ENCODE results near the gene CATSPERE.

Gene CATSPERE

DNA sequence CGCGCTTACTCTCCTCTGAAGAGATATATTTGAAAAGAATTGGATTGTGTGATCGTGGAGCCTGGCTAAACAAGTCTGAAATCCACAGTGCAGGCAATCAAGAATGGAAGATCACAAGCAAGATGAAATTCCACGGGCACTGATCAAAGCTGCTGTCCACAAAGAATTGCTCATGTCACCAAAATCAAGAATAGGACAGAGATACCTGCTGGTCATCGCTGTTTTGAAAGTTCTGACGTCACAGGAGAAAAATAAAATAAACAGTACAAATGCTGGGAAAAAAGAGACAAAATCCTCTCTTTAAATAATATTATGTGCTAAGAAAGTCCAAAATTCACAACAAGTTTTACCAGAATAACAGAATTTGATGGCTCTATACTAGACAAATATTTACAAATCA lies 179.8 kb downstream of the CATSPERE start:
- no peak for DNase-seq (ENCODE audit: low spot score)
- H3K9me3 ChIP-seq (ENCODE audit: severe bottlenecking), result no peaks in the 10 kb centered on the region
- no peaks in the 10 kb centered on the region for H3K4me1 ChIP-seq (ENCODE audit: insufficient read depth, poor library complexity, severe bottlenecking)
- H3K36me3 ChIP-seq (ENCODE audit: low read depth), result no peaks in the 10 kb centered on the region
- H3K27me3 ChIP-seq (ENCODE audit: insufficient read depth, poor library complexity, severe bottlenecking), result no peaks in the 10 kb centered on the region
- TF ChIP-seq, protein P1, sequence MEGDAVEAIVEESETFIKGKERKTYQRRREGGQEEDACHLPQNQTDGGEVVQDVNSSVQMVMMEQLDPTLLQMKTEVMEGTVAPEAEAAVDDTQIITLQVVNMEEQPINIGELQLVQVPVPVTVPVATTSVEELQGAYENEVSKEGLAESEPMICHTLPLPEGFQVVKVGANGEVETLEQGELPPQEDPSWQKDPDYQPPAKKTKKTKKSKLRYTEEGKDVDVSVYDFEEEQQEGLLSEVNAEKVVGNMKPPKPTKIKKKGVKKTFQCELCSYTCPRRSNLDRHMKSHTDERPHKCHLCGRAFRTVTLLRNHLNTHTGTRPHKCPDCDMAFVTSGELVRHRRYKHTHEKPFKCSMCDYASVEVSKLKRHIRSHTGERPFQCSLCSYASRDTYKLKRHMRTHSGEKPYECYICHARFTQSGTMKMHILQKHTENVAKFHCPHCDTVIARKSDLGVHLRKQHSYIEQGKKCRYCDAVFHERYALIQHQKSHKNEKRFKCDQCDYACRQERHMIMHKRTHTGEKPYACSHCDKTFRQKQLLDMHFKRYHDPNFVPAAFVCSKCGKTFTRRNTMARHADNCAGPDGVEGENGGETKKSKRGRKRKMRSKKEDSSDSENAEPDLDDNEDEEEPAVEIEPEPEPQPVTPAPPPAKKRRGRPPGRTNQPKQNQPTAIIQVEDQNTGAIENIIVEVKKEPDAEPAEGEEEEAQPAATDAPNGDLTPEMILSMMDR (IDR thresholded peaks at IDR 0.05; ENCODE audit: poor library complexity, severe bottlenecking), result no peak
- no peak overlapping the region for H3K4me3 ChIP-seq (ENCODE audit: severe bottlenecking)
- ATAC-seq (ENCODE audit: low read depth), result no peak
- no peak overlapping the region for H3K27ac ChIP-seq (ENCODE audit: poor library complexity, severe bottlenecking)

DNA sequence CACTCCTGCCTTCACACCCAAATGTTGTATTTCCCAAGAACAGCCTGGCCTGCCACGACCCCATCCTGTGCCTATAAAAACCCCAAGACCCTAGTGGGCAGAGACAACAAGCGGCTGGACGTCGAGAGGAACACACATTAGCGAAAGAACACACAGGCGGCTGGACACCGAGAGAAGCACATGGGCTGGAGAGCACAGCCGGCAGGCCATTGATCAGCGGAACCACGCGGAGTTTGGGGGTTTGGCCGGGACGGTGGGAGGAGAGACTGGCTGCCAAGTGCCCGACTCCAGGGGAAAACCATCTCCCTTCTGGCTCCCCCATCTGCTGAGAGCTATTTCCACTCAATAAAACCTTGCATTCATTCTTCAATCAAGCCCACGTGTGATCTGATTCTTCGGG lies 181.5 kb downstream of the CATSPERE start:
- TF ChIP-seq, protein P1 (IDR thresholded peaks at IDR 0.05; ENCODE audit: poor library complexity, severe bottlenecking), result no peak
- no peak for DNase-seq (ENCODE audit: low spot score)
- H3K4me3 ChIP-seq (ENCODE audit: severe bottlenecking), result no peak overlapping the region
- no peaks in the 10 kb centered on the region for H3K9me3 ChIP-seq (ENCODE audit: severe bottlenecking)
- H3K36me3 ChIP-seq (ENCODE audit: low read depth), result no peaks in the 10 kb centered on the region
- no peak for ATAC-seq (ENCODE audit: low read depth)
- H3K27ac ChIP-seq (ENCODE audit: poor library complexity, severe bottlenecking), result no peak overlapping the region
- H3K27me3 ChIP-seq (ENCODE audit: insufficient read depth, poor library complexity, severe bottlenecking), result no peaks in the 10 kb centered on the region
- no peaks in the 10 kb centered on the region for H3K4me1 ChIP-seq (ENCODE audit: insufficient read depth, poor library complexity, severe bottlenecking)

DNA sequence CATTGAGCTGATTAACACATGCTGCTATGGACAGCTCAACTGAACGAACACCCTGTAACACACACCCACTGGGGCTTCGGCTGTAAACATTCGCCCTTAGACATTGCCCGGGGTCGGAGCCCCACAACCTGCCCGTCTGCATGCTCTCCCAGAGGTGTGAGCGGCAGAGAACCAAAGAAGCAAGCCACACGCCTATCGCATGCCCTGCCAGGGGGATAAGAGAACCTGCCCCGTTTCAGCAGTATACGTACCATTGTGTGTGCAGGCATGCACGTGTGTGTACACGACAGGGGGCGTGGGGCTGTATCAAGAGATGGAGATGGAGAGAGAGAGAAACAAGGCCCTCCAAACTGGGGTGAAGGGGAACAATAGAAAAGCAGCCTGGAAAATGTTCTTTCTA lies 181.9 kb downstream of the CATSPERE start:
- ATAC-seq (ENCODE audit: low read depth), result no peak

DNA sequence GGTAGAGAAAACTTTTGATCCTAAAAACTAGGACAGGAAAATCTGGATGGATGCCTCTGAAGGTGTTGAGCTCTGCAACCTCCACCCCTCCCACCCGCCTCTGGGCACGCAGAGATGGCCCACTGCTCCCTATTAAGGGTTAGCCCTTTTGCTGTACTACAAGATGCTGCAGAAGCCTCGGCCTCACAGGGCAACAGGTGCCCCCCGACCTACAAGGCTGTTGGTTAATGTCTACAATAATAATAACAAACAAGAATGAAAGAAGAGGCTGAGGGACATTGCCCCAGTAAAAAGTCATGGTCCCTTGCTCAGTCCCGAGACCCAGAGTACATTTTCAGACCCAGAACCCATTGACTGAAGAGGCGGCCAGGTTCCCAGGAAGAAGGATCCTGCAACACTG lies 184.3 kb downstream of the CATSPERE start:
- ATAC-seq (ENCODE audit: low read depth) (no peak), DNase-seq (ENCODE audit: low spot score) (no peak)
- no peaks in the 10 kb centered on the region for H3K27me3 ChIP-seq (ENCODE audit: insufficient read depth, poor library complexity, severe bottlenecking)
- TF ChIP-seq, protein P1 (IDR thresholded peaks at IDR 0.05; ENCODE audit: poor library complexity, severe bottlenecking), result no peak
- no peak overlapping the region for H3K4me3 ChIP-seq (ENCODE audit: severe bottlenecking)
- H3K36me3 ChIP-seq (ENCODE audit: low read depth), result no peaks in the 10 kb centered on the region
- H3K9me3 ChIP-seq (ENCODE audit: severe bottlenecking), result no peaks in the 10 kb centered on the region
- no peaks in the 10 kb centered on the region for H3K4me1 ChIP-seq (ENCODE audit: insufficient read depth, poor library complexity, severe bottlenecking)
- no peak overlapping the region for H3K27ac ChIP-seq (ENCODE audit: poor library complexity, severe bottlenecking)

More for the DNA sequence above, 181.9 kb downstream of the CATSPERE start:
- H3K36me3 ChIP-seq (ENCODE audit: low read depth), result no peaks in the 10 kb centered on the region
- DNase-seq (ENCODE audit: low spot score), result no peak
- no peak overlapping the region for H3K4me3 ChIP-seq (ENCODE audit: severe bottlenecking)
- H3K27ac ChIP-seq (ENCODE audit: poor library complexity, severe bottlenecking), result no peak overlapping the region
- no peaks in the 10 kb centered on the region for H3K4me1 ChIP-seq (ENCODE audit: insufficient read depth, poor library complexity, severe bottlenecking)
- no peaks in the 10 kb centered on the region for H3K9me3 ChIP-seq (ENCODE audit: severe bottlenecking)
- TF ChIP-seq, protein P1 (IDR thresholded peaks at IDR 0.05; ENCODE audit: poor library complexity, severe bottlenecking), result no peak
- no peaks in the 10 kb centered on the region for H3K27me3 ChIP-seq (ENCODE audit: insufficient read depth, poor library complexity, severe bottlenecking)

DNA sequence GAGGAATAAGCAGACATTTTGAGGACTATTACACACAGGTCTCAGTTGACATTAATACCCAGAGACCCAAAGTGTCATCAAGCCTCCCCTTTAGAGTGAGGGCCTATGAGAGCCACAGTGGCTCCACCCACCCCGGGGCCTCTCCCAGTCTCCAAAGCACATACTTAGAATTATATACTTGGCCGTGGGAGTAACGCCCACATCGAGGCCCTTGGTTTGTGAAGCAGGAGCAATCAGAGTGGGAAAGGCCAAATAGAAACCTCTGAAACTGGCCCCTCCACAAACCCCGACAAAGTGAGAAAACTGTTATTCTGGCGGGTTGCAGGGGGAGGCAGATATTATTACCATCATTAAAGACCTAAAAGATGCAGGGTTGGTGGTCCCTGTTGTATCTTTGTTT lies 184.8 kb downstream of the CATSPERE start:
- no peaks in the 10 kb centered on the region for H3K9me3 ChIP-seq (ENCODE audit: severe bottlenecking)
- ATAC-seq (ENCODE audit: low read depth) (no peak), DNase-seq (ENCODE audit: low spot score) (no peak)
- no peaks in the 10 kb centered on the region for H3K4me1 ChIP-seq (ENCODE audit: insufficient read depth, poor library complexity, severe bottlenecking)
- H3K4me3 ChIP-seq (ENCODE audit: severe bottlenecking), result no peak overlapping the region
- TF ChIP-seq, protein P1 (IDR thresholded peaks at IDR 0.05; ENCODE audit: poor library complexity, severe bottlenecking), result no peak
- no peaks in the 10 kb centered on the region for H3K27me3 ChIP-seq (ENCODE audit: insufficient read depth, poor library complexity, severe bottlenecking)
- H3K27ac ChIP-seq (ENCODE audit: poor library complexity, severe bottlenecking), result no peak overlapping the region
- H3K36me3 ChIP-seq (ENCODE audit: low read depth), result no peaks in the 10 kb centered on the region

All from RWPE2 (cell line).